Nephron progenitor cell (in vitro differentiated cells): Measurements from ENCODE around the gene PCDH9.

Source experiments
- DNase-seq: peaks from one replicate; pipeline ENCODE4 v3.0.0; 2021
- H3K27ac Mint-ChIP-seq: 2 replicates; pipeline ENCODE4 v1.8.0; 2021; ENCODE audit warnings: mild to moderate bottlenecking, moderate library complexity, mixed read lengths
- H3K27me3 Mint-ChIP-seq: 2 replicates; pipeline ENCODE4 v1.8.0; 2021; ENCODE audit warnings: mild to moderate bottlenecking, low read depth, mixed read lengths; ENCODE audit not compliant: poor library complexity
- H3K36me3 Mint-ChIP-seq: 2 replicates; pipeline ENCODE4 v1.8.0; 2021; ENCODE audit warnings: low read depth, mixed read lengths
- H3K4me1 Mint-ChIP-seq: 2 replicates; pipeline ENCODE4 v1.8.0; 2021; ENCODE audit warnings: mixed read lengths
- H3K4me3 Mint-ChIP-seq: 2 replicates; pipeline ENCODE4 v1.8.0; 2021; ENCODE audit warnings: mild to moderate bottlenecking, moderate library complexity, mixed read lengths
- H3K9me3 Mint-ChIP-seq: 2 replicates; pipeline ENCODE4 v1.8.0; 2021; ENCODE audit warnings: mild to moderate bottlenecking, moderate library complexity, mixed read lengths
- CTCF ChIP-seq: fragments of 200-600 bp; sonication (generic); IDR thresholded peaks from 2 replicates; pipeline ENCODE4 v1.5.0; 2021; ENCODE audit warnings: antibody characterized with exemption

PCDH9 gene

GRCh38 chr13:67146523-67147130 is 83.5 kb downstream of the PCDH9 start:
- Mint-ChIP-seq H3K4me3 (no peak overlapping the region), H3K9me3 (no peaks in the 10 kb centered on the region), H3K27ac (peak overlapping the region; percentile 87), H3K4me1 (peaks cover 21% of the 10 kb centered on the region), H3K36me3 (no peaks in the 10 kb centered on the region), H3K27me3 (peaks cover 4% of the 10 kb centered on the region)
- DNase-seq, result no peak
- no peak for TF ChIP-seq CTCF

GRCh38 chr13:67145950-67146349 is 84.2 kb downstream of the PCDH9 start:
- no peaks in the 10 kb centered on the region for H3K36me3 Mint-ChIP-seq
- H3K9me3 Mint-ChIP-seq, result no peaks in the 10 kb centered on the region
- DNase-seq, result no peak
- no peak for TF ChIP-seq CTCF
- H3K27me3 Mint-ChIP-seq, result peaks cover 6% of the 10 kb centered on the region
- H3K27ac Mint-ChIP-seq, result no peak overlapping the region
- peaks cover 21% of the 10 kb centered on the region for H3K4me1 Mint-ChIP-seq
- H3K4me3 Mint-ChIP-seq, result no peak overlapping the region

- H3K27ac Mint-ChIP-seq, result peak overlapping the region; percentile 17
These were observed 86.5 kb downstream of the PCDH9 start for GRCh38 chr13:67143544-67144115.

GRCh38 chr13:67140006-67140405 is 90.1 kb downstream of the PCDH9 start:
- H3K27me3 Mint-ChIP-seq, result peaks cover 7% of the 10 kb centered on the region
- H3K4me3 Mint-ChIP-seq, result no peak overlapping the region
- H3K36me3 Mint-ChIP-seq, result no peaks in the 10 kb centered on the region
- no peak overlapping the region for H3K27ac Mint-ChIP-seq
- no peak for TF ChIP-seq CTCF
- no peaks in the 10 kb centered on the region for H3K4me1 Mint-ChIP-seq
- H3K9me3 Mint-ChIP-seq, result no peaks in the 10 kb centered on the region
- DNase-seq, result no peak

More at GRCh38 chr13:67143544-67144115, 86.5 kb downstream of the PCDH9 start:
- no peak for DNase-seq
- no peak for TF ChIP-seq CTCF
- peaks cover 7% of the 10 kb centered on the region for H3K27me3 Mint-ChIP-seq
- no peaks in the 10 kb centered on the region for H3K9me3 Mint-ChIP-seq
- no peak overlapping the region for H3K4me3 Mint-ChIP-seq
- peaks cover 21% of the 10 kb centered on the region for H3K4me1 Mint-ChIP-seq
- H3K36me3 Mint-ChIP-seq, result no peaks in the 10 kb centered on the region

- no peaks in the 10 kb centered on the region for H3K9me3 Mint-ChIP-seq
- no peaks in the 10 kb centered on the region for H3K36me3 Mint-ChIP-seq
- no peak for DNase-seq
- no peak overlapping the region for H3K27ac Mint-ChIP-seq
- TF ChIP-seq CTCF, result no peak
- no peak overlapping the region for H3K4me3 Mint-ChIP-seq
- H3K4me1 Mint-ChIP-seq, result peaks cover 2% of the 10 kb centered on the region
- H3K27me3 Mint-ChIP-seq, result peaks cover 7% of the 10 kb centered on the region
These were observed 90.6 kb downstream of the PCDH9 start for GRCh38 chr13:67139551-67139950.

- Mint-ChIP-seq H3K27me3 (peaks cover 7% of the 10 kb centered on the region), H3K27ac (no peak overlapping the region), H3K4me3 (no peak overlapping the region), H3K36me3 (no peaks in the 10 kb centered on the region), H3K9me3 (no peaks in the 10 kb centered on the region), H3K4me1 (peaks cover 6% of the 10 kb centered on the region)
- DNase-seq, result no peak
- no peak for TF ChIP-seq CTCF
These were observed 91.2 kb downstream of the PCDH9 start for GRCh38 chr13:67138970-67139369.
